HepG2 (cell line): Measurements from ENCODE around the gene VARS2. TPM values are rescaled to one million over a fixed set of nuclear protein-coding genes. Genes with fewer than 3 reads are reported as not detected.

Source experiments
- ATAC-seq: fragments of 200-7000 bp; cut with Tn5 transposase; 3 replicates; pipeline ENCODE4 v1.9.1; 2020; ENCODE audit warnings: mild to moderate bottlenecking, moderate library complexity
- BruUV-seq: library from RNA; stranded (reverse); fragments of 400-500 nt; replicated peaks from 2 replicates; lab custom pipeline; 2021; lab: Mats Ljungman, UMichigan
- CTCF ChIA-PET: fragments of 300-600 bp; formaldehyde crosslinking; extraction: SDS; loops from one replicate; lab custom pipeline; 2021; ENCODE audit warnings: low total read pairs, inconsistent platforms, low intra/inter-chr PET ratio; lab: Yijun Ruan, JAX
- POLR2A ChIA-PET: fragments of 350-600 bp; sonication (Branson Sonifier 250); formaldehyde crosslinking; loops from one replicate; lab custom pipeline; 2020; ENCODE audit warnings: antibody characterized with exemption, inconsistent platforms; lab: Yijun Ruan, JAX
- DNase-seq: peaks from one replicate; pipeline ENCODE4 v3.0.0-alpha.2; 2015; ENCODE audit warnings: low spot score
- FAIRE-seq: peaks from 3 replicates; lab custom pipeline; 2011; peaks lifted over from hg19 to GRCh38; lab: Jason Lieb, UNC
- H2AFZ ChIP-seq: one replicate; pipeline ENCODE4 v1.6.1; 2011; ENCODE audit warnings: low read length, inconsistent platforms
- H3K27ac ChIP-seq: fragments of 300-600 bp; 3 replicates; pipeline ENCODE4 v1.8.0; 2011; ENCODE audit warnings: mixed run types, mild to moderate bottlenecking, mixed read lengths, low read length, inconsistent platforms; ENCODE audit not compliant: insufficient read depth; ENCODE audit errors: extremely low read length
- H3K27me3 ChIP-seq, 2 experiments: fragments of 200-600 bp in 1 of 2; 2 replicates in 1 of 2; 3 replicates in 1 of 2; pipeline versions ENCODE4 v1.6.0 to v1.8.0; 2011; ENCODE audit warnings: low read length in 2 of 2, mild to moderate bottlenecking in 2 of 2, moderate library complexity in 2 of 2, inconsistent platforms in 1 of 2; ENCODE audit not compliant: insufficient read depth in 2 of 2, control insufficient read depth in 1 of 2
- H3K36me3 ChIP-seq, 2 experiments: fragments of 200-600 bp in 1 of 2; replicated peaks in 1 of 2; 2 replicates in 1 of 2; 3 replicates in 1 of 2; pipeline versions ENCODE4 v1.5.1 to v1.8.0; 2011; ENCODE audit warnings: low read length in 2 of 2, inconsistent platforms in 1 of 2; ENCODE audit not compliant: insufficient read depth in 2 of 2, control insufficient read depth in 1 of 2
- H3K4me1 ChIP-seq: 2 replicates; pipeline ENCODE4 v1.5.1; 2012; ENCODE audit warnings: low read length, inconsistent platforms; ENCODE audit not compliant: insufficient read depth
- H3K4me2 ChIP-seq: 2 replicates; pipeline ENCODE4 v1.6.0; 2011; ENCODE audit warnings: low read depth, low read length, inconsistent platforms
- H3K4me3 ChIP-seq, 3 experiments: fragments of 200-600 bp in 1 of 3; sonication (generic), shearing (Covaris generic) in 1 of 3; replicated peaks in 1 of 3; 2 replicates each; pipeline ENCODE4 v1.5.1; 2011 to 2016; ENCODE audit warnings: low read length in 3 of 3, inconsistent platforms in 2 of 3, low read depth in 2 of 3, mild to moderate bottlenecking in 2 of 3, control low read depth in 1 of 3, mixed read lengths in 1 of 3; ENCODE audit not compliant: insufficient read depth in 1 of 3
- H3K79me2 ChIP-seq: one replicate; pipeline ENCODE4 v1.6.1; 2011; ENCODE audit warnings: low read length, inconsistent platforms; ENCODE audit not compliant: insufficient read depth
- H3K9ac ChIP-seq: 2 replicates; pipeline ENCODE4 v1.6.0; 2011; ENCODE audit warnings: mild to moderate bottlenecking, low read depth, low read length, inconsistent platforms; ENCODE audit not compliant: insufficient read depth
- H3K9me3 ChIP-seq: 2 replicates; pipeline ENCODE4 v1.5.1; 2012; ENCODE audit warnings: mild to moderate bottlenecking, low read length
- H4K20me1 ChIP-seq: 2 replicates; pipeline ENCODE4 v1.6.0; 2011; ENCODE audit warnings: inconsistent platforms, mild to moderate bottlenecking, low read length, moderate library complexity; ENCODE audit not compliant: insufficient read depth
- CAMTA2 ChIP-seq: sonication (generic); formaldehyde crosslinking; IDR thresholded peaks from 2 replicates; pipeline ENCODE4 v1.4.0; 2020; ENCODE audit warnings: mild to moderate bottlenecking, missing genetic modification reagents, borderline replicate concordance
- KAT7 ChIP-seq: IDR thresholded peaks from 2 replicates; pipeline ENCODE4 v1.6.1; 2018; ENCODE audit warnings: borderline replicate concordance, missing compliant biosample characterization
- MXI1 ChIP-seq: IDR thresholded peaks from 3 replicates; pipeline ENCODE4 v1.6.1; 2012; ENCODE audit warnings: low read depth, low read length, inconsistent platforms, borderline replicate concordance
- NCOR1 ChIP-seq: fragments of 200-600 bp; sonication (generic); IDR thresholded peaks from 2 replicates; pipeline ENCODE4 v1.7.0; 2017; ENCODE audit warnings: antibody characterized with exemption, low read length, borderline replicate concordance
- ONECUT2 ChIP-seq: sonication (generic); formaldehyde crosslinking; IDR thresholded peaks from 2 replicates; pipeline ENCODE4 v1.4.0; 2020; ENCODE audit warnings: missing genetic modification reagents
- REXO4 ChIP-seq: sonication (generic); formaldehyde crosslinking; IDR thresholded peaks from 2 replicates; pipeline ENCODE4 v1.8.0; 2022; ENCODE audit warnings: missing genetic modification reagents, mild to moderate bottlenecking, borderline replicate concordance
- YEATS4 ChIP-seq: sonication (generic); formaldehyde crosslinking; IDR thresholded peaks from 2 replicates; pipeline ENCODE4 v1.4.0; 2020; ENCODE audit warnings: missing genetic modification reagents, borderline replicate concordance
- ZNF235 ChIP-seq: sonication (generic); formaldehyde crosslinking; IDR thresholded peaks from 2 replicates; pipeline ENCODE4 v1.8.1; 2023; ENCODE audit warnings: mild to moderate bottlenecking, missing genetic modification reagents, borderline replicate concordance
- ZNF383 ChIP-seq: sonication (generic); formaldehyde crosslinking; IDR thresholded peaks from 2 replicates; pipeline ENCODE4 v1.4.0; 2020; ENCODE audit warnings: missing genetic modification reagents, mild to moderate bottlenecking, borderline replicate concordance
- ZNF577 ChIP-seq: sonication (generic); formaldehyde crosslinking; IDR thresholded peaks from 2 replicates; pipeline ENCODE4 v1.4.0; 2020; ENCODE audit warnings: mild to moderate bottlenecking, low read depth, missing genetic modification reagents, borderline replicate concordance
- WGBS: methylation state at CpG from one replicate; pipeline ENCODE4 v1.1.6; 2017; ENCODE audit warnings: low lambda C conversion rate; 5-methylcytosine and 5-hydroxymethylcytosine counted together
- in situ Hi-C: cut with HindIII; loops from 2 replicates; pipeline ENCODE4 v1.10.0; 2017; ENCODE audit warnings: low pct_unique_long_range_greater_than_20kb; ENCODE audit not compliant: extremely low pct_ligation_motif_present
- intact Hi-C: fragments of 100-400 bp; cut with micrococcal nuclease; formaldehyde crosslinking; loops from one replicate; pipeline ENCODE4 v1.10.0; 2022; ENCODE audit not compliant: unreplicated experiment
- polyA plus RNA-seq, 8 experiments: library from polyadenylated mRNA; depleted of rRNA in 3 of 8; stranded (reverse) in 7 of 8; unstranded in 1 of 8; fragments of >200 nt; fragmentation: Illumina TruSeq in 4 of 8; extraction: Trizol in 4 of 8; gene quantifications; 2 replicates each; pipeline versions ENCODE4 v1.2.1 to v1.2.3, GENCODE V29; 2011 to 2016; ENCODE audit warnings: low read depth in 4 of 8, missing spikeins in 1 of 8, mixed read lengths in 1 of 8; ENCODE audit not compliant: insufficient read depth in 1 of 8
- total RNA-seq, 5 experiments: library from RNA; depleted of rRNA; stranded (reverse); fragments of >200 nt; fragmentation: Illumina TruSeq; extraction: Trizol; gene quantifications; 2 replicates each; pipeline ENCODE4 v1.2.3, GENCODE V29; 2016; ENCODE audit warnings: low read depth in 1 of 5
- TF ChIP-seq, protein P1 (sequence below): sonication (generic); formaldehyde crosslinking; IDR thresholded peaks from 2 replicates; pipeline ENCODE4 v1.5.1; 2020; ENCODE audit warnings: missing genetic modification reagents, mild to moderate bottlenecking, borderline replicate concordance
- TF ChIP-seq, protein P2 (sequence below): sonication (generic); formaldehyde crosslinking; IDR thresholded peaks from 2 replicates; pipeline ENCODE4 v1.9.0; 2021; ENCODE audit warnings: missing genetic modification reagents, mild to moderate bottlenecking, borderline replicate concordance
- TF ChIP-seq, protein P3 (sequence below): IDR thresholded peaks from 2 replicates; pipeline ENCODE4 v1.6.1; 2012; ENCODE audit warnings: low read length, improper control_type of control experiment

Gene VARS2
- total and polyA plus RNA-seq, 2 of the 13 experiments (the other 11 are each of a cell fraction or from before 2014, with no cell fraction given): 61.8 to 71.8 TPM

DNA sequence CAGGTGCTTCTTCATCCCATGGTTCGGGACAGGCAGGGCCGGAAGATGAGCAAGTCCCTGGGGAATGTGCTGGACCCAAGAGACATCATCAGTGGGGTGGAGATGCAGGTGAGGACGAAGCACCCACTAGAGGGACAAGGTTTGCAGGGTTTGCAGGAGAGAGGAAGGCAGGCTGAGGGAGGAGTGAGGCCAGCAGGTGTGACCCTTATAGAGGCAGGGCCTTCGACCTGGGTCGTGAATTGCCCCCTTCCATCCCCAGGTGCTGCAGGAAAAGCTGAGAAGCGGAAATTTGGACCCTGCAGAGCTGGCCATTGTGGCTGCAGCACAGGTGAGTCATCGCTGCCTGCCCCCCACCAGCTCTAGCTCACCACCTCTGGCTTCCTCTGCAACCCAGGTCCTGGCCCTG, 8.4 kb downstream of the VARS2 start:
- ATAC-seq (no peak), DNase-seq (no peak), FAIRE-seq (no peak)
- 92% methylated on average over 7 of the region's 7 CpGs for WGBS
- intact Hi-C loops: no loop called here
- Histone ChIP-seq H3K36me3 (peaks cover 42 to 79% of the 10 kb centered on the region in 2 experiments), H3K4me3 (no peak overlapping the region), H3K9me3 (no peaks in the 10 kb centered on the region), H4K20me1 (no peaks in the 10 kb centered on the region), H3K4me1 (no peaks in the 10 kb centered on the region), H3K9ac (no peak overlapping the region), H3K27me3 (no peaks in the 10 kb centered on the region), H3K79me2 (no peaks in the 10 kb centered on the region), H3K4me2 (no peak overlapping the region), H2AFZ (no peak overlapping the region), H3K27ac (no peak overlapping the region)
- TF ChIP-seq ZNF577 (CRISPR knock-in tag) (no peak), YEATS4 (no peak), ONECUT2 (no peak), CAMTA2 (CRISPR knock-in tag) (no peak), MXI1 (no peak), ZNF235 (CRISPR knock-in tag) (no peak), ZNF383 (CRISPR knock-in tag) (no peak), NCOR1 (no peak), REXO4 (CRISPR knock-in tag) (no peak), KAT7 (CRISPR knock-in tag) (no peak)
- TF ChIP-seq, protein P1, sequence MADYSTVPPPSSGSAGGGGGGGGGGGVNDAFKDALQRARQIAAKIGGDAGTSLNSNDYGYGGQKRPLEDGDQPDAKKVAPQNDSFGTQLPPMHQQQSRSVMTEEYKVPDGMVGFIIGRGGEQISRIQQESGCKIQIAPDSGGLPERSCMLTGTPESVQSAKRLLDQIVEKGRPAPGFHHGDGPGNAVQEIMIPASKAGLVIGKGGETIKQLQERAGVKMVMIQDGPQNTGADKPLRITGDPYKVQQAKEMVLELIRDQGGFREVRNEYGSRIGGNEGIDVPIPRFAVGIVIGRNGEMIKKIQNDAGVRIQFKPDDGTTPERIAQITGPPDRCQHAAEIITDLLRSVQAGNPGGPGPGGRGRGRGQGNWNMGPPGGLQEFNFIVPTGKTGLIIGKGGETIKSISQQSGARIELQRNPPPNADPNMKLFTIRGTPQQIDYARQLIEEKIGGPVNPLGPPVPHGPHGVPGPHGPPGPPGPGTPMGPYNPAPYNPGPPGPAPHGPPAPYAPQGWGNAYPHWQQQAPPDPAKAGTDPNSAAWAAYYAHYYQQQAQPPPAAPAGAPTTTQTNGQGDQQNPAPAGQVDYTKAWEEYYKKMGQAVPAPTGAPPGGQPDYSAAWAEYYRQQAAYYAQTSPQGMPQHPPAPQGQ (CRISPR knock-in tag): no peak
- TF ChIP-seq, protein P2, sequence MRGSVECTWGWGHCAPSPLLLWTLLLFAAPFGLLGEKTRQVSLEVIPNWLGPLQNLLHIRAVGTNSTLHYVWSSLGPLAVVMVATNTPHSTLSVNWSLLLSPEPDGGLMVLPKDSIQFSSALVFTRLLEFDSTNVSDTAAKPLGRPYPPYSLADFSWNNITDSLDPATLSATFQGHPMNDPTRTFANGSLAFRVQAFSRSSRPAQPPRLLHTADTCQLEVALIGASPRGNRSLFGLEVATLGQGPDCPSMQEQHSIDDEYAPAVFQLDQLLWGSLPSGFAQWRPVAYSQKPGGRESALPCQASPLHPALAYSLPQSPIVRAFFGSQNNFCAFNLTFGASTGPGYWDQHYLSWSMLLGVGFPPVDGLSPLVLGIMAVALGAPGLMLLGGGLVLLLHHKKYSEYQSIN: no peak
- TF ChIP-seq, protein P3, sequence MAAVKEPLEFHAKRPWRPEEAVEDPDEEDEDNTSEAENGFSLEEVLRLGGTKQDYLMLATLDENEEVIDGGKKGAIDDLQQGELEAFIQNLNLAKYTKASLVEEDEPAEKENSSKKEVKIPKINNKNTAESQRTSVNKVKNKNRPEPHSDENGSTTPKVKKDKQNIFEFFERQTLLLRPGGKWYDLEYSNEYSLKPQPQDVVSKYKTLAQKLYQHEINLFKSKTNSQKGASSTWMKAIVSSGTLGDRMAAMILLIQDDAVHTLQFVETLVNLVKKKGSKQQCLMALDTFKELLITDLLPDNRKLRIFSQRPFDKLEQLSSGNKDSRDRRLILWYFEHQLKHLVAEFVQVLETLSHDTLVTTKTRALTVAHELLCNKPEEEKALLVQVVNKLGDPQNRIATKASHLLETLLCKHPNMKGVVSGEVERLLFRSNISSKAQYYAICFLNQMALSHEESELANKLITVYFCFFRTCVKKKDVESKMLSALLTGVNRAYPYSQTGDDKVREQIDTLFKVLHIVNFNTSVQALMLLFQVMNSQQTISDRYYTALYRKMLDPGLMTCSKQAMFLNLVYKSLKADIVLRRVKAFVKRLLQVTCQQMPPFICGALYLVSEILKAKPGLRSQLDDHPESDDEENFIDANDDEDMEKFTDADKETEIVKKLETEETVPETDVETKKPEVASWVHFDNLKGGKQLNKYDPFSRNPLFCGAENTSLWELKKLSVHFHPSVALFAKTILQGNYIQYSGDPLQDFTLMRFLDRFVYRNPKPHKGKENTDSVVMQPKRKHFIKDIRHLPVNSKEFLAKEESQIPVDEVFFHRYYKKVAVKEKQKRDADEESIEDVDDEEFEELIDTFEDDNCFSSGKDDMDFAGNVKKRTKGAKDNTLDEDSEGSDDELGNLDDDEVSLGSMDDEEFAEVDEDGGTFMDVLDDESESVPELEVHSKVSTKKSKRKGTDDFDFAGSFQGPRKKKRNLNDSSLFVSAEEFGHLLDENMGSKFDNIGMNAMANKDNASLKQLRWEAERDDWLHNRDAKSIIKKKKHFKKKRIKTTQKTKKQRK: no peak
- in situ Hi-C loops: no loop called here
- CTCF ChIA-PET: no interaction called here
- POLR2A ChIA-PET: no interaction called here
- no TSS peak for BruUV-seq
